ENCODE results near the gene TMEM178B.

The TMEM178B gene

GRCh38 chr7:141415999-141416398 lies 342.1 kb downstream of the TMEM178B start:
- DNase-seq (ENCODE audit: low read depth): no peak
- H3K4me3 ChIP-seq (ENCODE audit: low read depth, low read length): no peak overlapping the region
- in situ Hi-C loops (cut with HindIII; ENCODE audit: low sequenced_read_pairs): no loop called here
- TF ChIP-seq, protein P1, sequence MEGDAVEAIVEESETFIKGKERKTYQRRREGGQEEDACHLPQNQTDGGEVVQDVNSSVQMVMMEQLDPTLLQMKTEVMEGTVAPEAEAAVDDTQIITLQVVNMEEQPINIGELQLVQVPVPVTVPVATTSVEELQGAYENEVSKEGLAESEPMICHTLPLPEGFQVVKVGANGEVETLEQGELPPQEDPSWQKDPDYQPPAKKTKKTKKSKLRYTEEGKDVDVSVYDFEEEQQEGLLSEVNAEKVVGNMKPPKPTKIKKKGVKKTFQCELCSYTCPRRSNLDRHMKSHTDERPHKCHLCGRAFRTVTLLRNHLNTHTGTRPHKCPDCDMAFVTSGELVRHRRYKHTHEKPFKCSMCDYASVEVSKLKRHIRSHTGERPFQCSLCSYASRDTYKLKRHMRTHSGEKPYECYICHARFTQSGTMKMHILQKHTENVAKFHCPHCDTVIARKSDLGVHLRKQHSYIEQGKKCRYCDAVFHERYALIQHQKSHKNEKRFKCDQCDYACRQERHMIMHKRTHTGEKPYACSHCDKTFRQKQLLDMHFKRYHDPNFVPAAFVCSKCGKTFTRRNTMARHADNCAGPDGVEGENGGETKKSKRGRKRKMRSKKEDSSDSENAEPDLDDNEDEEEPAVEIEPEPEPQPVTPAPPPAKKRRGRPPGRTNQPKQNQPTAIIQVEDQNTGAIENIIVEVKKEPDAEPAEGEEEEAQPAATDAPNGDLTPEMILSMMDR (IDR thresholded peaks at IDR 0.05; ENCODE audit: low read depth, low read length, missing control alignments): no peak

DNA sequence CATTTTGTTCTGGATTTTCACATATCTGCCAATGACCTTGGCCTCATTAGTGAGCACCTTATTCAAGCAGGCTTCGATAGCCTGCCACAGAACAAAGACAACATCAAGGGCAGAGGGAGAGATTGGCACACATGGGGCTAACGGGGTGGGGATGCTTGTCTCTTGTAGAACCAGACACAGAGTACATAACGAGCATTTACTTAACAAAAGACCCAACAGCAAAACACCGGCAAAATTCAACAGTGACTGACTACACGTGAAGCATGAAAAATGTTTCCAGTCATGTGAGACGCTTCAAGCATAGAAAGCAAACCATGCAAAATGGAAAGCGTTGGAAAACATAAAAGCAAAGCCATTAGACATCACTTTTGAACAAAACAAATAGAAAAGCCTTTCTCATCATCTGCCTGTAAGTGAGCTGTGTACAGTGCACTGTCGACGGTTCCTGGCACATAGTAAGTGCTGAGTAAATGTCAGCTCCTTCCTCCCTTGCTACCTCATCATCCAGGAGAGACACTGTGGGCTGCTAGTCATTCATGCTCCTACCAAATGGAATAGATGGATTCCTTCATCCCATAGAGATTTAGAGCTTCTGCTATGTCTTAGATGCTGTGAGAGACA lies 342.9 kb downstream of the TMEM178B start:
- in situ Hi-C loops (cut with HindIII; ENCODE audit: low sequenced_read_pairs): no loop called here
- no peak for DNase-seq (ENCODE audit: low read depth)
- H3K4me3 ChIP-seq (ENCODE audit: low read depth, low read length): no peak overlapping the region
- TF ChIP-seq, protein P1 (IDR thresholded peaks at IDR 0.05; ENCODE audit: low read depth, low read length, missing control alignments): no peak

DNA sequence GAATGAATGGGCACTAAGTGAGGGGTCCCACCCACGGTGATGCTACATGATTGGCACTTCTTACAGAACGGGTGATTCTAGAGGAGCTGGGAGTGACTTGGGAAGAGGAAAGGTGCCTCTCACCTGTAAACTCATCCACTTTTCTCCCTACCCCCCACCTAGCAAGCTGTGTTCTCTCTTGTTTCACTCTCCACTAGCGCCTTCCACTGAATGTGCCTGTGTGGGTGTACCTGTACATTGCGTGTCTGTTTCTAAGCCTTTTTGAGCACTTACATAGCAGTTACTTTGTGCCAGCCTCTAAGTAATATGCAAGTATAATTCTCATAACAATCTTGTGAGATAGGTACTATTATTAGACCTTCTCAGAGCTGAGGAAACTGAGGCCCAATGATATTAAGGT lies 343.6 kb downstream of the TMEM178B start:
- TF ChIP-seq, protein P1 (IDR thresholded peaks at IDR 0.05; ENCODE audit: low read depth, low read length, missing control alignments): no peak
- in situ Hi-C loops (cut with HindIII; ENCODE audit: low sequenced_read_pairs): no loop called here
- no peak overlapping the region for H3K4me3 ChIP-seq (ENCODE audit: low read depth, low read length)
- DNase-seq (ENCODE audit: low read depth): no peak

GRCh38 chr7:141418066-141418465 lies 344.2 kb downstream of the TMEM178B start:
- H3K4me3 ChIP-seq (ENCODE audit: low read depth, low read length): no peak overlapping the region
- TF ChIP-seq, protein P1 (IDR thresholded peaks at IDR 0.05; ENCODE audit: low read depth, low read length, missing control alignments): no peak
- in situ Hi-C loops (cut with HindIII; ENCODE audit: low sequenced_read_pairs): no loop called here
- no peak for DNase-seq (ENCODE audit: low read depth)

GRCh38 chr7:141421306-141421705 lies 347.4 kb downstream of the TMEM178B start:
- TF ChIP-seq, protein P1 (IDR thresholded peaks at IDR 0.05; ENCODE audit: low read depth, low read length, missing control alignments): no peak
- no peak for DNase-seq (ENCODE audit: low read depth)
- no peak overlapping the region for H3K4me3 ChIP-seq (ENCODE audit: low read depth, low read length)
- in situ Hi-C loops (cut with HindIII; ENCODE audit: low sequenced_read_pairs): no loop called here

DNA sequence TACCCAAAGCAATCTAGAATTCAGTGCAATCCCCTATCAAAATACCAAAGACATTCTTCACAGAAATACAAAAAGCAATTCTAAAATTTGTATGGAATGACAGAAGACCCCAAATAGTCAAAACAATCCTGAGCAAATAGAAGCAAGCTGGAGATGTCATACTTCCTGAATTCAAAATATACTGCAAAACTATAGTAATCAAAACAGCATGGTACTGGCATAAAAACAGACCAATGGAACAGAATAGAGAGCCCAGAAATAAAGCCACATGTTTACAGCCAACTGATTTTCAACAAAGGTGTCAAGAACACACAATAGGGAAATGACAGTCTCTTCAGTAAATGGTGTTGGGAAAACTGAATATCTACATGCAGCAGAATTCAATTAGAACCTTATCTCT lies 353.3 kb downstream of the TMEM178B start:
- in situ Hi-C loops (cut with HindIII; ENCODE audit: low sequenced_read_pairs): no loop called here
- TF ChIP-seq, protein P1 (IDR thresholded peaks at IDR 0.05; ENCODE audit: low read depth, low read length, missing control alignments): no peak
- DNase-seq (ENCODE audit: low read depth): no peak
- no peak overlapping the region for H3K4me3 ChIP-seq (ENCODE audit: low read depth, low read length)
